NB4 (cell line): ENCODE measurements around the gene BPIFB3.

Source experiments
- DNase-seq: peaks from one replicate; pipeline ENCODE4 v3.0.0; 2010; ENCODE audit warnings: low read depth
- H3K4me3 ChIP-seq: one replicate; pipeline ENCODE4 v1.5.1; 2011; ENCODE audit warnings: mild to moderate bottlenecking, low read depth, low read length, moderate library complexity
- MYC ChIP-seq: IDR thresholded peaks from 2 replicates; pipeline ENCODE4 v1.6.1; 2011; ENCODE audit warnings: low read depth, low read length
- POLR2A ChIP-seq: IDR thresholded peaks from 2 replicates; pipeline ENCODE4 v1.6.1; 2011; ENCODE audit warnings: mild to moderate bottlenecking; ENCODE audit not compliant: insufficient read length; ENCODE audit errors: extremely low read depth
- TF ChIP-seq, protein P1 (sequence below): IDR thresholded peaks from one replicate; pipeline ENCODE4 v1.5.1; 2012; ENCODE audit warnings: low read depth, low read length
- TF ChIP-seq, protein P2 (sequence below): IDR thresholded peaks from 2 replicates; pipeline ENCODE4 v1.6.1; 2011; ENCODE audit warnings: low read depth, low read length

Gene BPIFB3

DNA sequence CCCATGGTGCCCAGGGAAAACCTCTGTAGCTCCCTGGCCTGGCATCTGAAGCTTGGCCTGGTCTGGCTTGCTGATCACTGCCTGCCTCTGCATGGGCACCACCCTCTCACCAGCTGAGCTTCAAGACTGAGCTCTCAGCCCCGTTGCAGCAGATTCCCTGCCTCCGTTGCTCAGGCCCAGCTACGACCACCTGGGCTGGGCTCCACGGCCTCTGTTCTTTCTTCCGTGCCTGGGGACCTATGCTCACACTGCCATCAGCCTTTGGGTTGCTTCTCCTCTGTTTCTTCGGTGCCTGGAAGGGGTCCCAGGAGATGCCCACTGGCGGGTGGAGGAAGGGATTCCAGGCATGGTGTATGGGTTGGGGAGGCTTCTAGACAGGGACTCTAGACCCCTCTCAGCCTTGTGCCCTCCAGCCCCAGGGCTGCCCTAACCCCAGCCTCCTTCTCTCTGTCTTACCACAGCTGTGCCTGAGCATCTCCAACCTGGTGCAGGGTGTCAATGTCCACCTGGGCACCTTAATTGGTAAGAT lies 37.1 kb upstream of the BPIFB3 start:
- DNase-seq = no peak
- H3K4me3 ChIP-seq = no peak overlapping the region
- TF ChIP-seq MYC (no peak), POLR2A (no peak)
- TF ChIP-seq, protein P1, sequence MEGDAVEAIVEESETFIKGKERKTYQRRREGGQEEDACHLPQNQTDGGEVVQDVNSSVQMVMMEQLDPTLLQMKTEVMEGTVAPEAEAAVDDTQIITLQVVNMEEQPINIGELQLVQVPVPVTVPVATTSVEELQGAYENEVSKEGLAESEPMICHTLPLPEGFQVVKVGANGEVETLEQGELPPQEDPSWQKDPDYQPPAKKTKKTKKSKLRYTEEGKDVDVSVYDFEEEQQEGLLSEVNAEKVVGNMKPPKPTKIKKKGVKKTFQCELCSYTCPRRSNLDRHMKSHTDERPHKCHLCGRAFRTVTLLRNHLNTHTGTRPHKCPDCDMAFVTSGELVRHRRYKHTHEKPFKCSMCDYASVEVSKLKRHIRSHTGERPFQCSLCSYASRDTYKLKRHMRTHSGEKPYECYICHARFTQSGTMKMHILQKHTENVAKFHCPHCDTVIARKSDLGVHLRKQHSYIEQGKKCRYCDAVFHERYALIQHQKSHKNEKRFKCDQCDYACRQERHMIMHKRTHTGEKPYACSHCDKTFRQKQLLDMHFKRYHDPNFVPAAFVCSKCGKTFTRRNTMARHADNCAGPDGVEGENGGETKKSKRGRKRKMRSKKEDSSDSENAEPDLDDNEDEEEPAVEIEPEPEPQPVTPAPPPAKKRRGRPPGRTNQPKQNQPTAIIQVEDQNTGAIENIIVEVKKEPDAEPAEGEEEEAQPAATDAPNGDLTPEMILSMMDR = no peak
- TF ChIP-seq, protein P2, sequence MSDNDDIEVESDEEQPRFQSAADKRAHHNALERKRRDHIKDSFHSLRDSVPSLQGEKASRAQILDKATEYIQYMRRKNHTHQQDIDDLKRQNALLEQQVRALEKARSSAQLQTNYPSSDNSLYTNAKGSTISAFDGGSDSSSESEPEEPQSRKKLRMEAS = no peak

DNA sequence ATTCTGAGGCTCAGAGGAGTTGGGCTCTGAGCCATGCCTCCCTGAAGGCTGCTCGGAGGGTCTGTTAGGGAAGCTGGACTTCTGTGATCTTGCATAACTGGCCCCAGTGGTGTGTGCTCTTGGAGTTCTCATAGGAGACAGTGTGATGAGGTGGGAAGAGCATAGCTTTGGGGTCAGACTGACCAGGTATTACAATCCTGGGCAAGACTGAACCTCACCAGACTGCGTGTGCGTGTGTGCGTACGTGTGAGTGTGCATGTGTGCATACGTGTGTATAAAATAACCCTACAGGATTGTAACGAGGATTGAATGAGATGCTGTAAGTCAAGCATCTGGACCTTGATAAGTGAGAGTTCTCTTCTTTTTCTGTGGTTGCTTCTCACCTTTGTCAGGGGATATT lies 36.2 kb upstream of the BPIFB3 start:
- H3K4me3 ChIP-seq = no peak overlapping the region
- TF ChIP-seq POLR2A (no peak), MYC (no peak)
- TF ChIP-seq, protein P2 = no peak
- TF ChIP-seq, protein P1 = no peak
- no peak for DNase-seq

DNA sequence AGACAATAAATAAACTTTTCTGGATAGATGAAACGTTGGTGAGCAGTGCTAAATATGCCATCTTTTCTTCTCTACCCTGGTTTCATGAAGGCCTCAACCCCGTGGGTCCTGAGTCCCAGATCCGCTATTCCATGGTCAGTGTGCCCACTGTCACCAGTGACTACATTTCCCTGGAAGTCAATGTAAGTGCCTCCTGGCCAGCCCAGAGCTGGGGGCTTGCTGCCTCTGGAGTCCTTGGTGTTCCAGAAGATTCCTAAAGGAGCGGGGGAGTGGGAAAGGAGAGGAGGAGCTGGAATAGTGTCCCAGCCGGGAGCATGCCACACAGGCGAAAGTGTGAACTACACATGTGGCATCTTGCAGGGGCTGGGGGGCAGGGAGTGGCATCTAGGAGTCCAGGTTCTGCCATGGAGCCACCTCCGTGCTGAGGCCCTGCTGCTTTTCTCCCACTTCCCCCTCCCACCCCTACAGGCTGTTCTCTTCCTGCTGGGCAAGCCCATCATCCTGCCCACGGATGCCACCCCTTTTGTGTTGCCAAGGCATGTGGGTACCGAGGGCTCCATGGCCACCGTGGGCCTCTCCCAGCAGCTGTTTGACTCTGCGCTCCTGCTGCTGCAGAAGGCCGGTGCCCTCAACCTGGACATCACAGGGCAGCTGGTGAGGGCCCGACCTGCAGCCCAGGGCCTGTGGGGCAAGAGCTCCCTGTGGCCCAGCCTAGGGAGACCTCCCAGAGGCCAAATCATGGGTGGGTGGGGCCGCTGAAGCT lies 35.4 kb upstream of the BPIFB3 start:
- TF ChIP-seq MYC (no peak), POLR2A (no peak)
- TF ChIP-seq, protein P2 = no peak
- TF ChIP-seq, protein P1 = no peak

DNA sequence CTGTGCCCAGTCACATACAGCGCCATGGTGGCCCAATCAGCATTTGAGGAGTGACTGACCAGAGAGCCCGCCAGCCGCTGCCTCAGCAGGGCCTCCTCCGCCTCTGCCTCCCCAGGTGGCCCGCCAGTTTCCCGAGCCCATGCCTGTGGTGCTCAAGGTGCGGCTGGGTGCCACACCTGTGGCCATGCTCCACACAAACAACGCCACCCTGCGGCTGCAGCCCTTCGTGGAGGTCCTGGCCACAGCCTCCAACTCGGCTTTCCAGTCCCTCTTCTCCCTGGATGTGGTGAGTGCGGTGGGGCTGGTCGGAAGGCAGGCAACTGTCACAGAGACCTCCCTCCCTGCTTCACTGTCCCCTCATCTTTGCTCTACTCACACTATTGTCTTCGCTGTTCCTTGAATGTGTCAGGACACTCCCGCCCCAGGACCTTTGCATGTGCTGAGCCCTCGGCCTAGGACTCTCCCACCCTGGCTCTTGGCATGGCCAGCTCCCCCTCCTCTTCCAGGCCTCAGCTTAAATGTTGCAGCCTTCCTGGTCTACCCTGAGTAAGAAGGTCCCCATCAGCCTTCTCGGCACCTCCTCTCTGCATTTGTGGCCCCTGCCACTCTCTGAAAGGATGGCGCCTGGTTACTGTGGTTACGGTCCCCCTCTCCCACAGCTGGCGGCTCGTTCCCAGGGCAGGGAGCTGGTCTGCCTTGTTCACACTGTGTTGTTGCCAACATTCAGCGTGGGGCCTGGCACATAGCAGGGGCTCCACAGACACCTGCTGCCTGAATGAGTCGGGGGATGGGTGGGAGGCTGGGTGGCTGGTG lies 34.0 kb upstream of the BPIFB3 start:
- TF ChIP-seq, protein P1 = no peak
- TF ChIP-seq POLR2A (no peak), MYC (no peak)
- TF ChIP-seq, protein P2 = no peak
- no peak overlapping the region for H3K4me3 ChIP-seq
- no peak for DNase-seq

More for the DNA sequence above, 35.4 kb upstream of the BPIFB3 start:
- no peak for DNase-seq
- no peak overlapping the region for H3K4me3 ChIP-seq

DNA sequence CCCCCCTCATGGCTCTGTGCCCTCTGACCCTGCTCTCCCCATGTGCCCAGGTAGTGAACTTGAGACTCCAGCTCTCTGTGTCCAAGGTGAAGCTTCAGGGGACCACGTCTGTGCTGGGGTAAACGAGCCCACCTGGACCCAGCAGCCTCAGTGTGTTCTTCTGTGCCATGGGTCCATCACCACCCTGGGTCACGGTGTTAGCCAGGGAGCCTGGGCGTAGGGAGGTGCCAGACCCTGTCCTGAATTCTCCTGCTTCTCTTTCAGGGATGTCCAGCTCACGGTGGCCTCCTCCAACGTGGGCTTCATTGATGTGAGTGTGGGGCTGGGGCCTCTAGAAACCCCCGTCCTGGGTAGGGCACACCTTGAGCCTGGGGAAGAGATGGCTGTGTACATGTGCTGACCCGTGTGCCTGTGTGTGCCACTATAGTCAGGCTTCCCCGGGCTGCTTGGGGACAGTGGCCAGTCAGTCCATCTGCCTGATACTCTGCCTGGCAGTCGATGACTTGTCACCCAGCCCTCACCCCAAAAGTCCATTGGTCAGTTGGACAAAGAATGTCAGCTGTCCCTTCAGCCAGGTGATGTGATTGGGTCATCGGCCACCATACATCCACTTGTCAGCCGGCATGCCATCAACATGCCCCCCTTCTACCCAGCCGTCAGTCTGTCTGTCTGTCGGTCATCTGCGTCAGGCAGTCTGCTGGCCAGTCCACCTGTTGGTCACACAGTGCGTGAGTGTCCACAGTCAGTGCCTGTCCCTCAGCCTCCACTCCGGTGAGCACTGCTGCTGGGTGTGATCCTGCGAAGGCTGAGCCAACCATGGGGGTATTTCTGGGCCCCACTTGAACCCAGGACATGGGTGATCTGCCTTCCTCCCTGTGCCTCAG lies 33.2 kb upstream of the BPIFB3 start:
- TF ChIP-seq, protein P2 = no peak
- TF ChIP-seq POLR2A (no peak), MYC (no peak)
- TF ChIP-seq, protein P1 = no peak
- H3K4me3 ChIP-seq = no peak overlapping the region
- no peak for DNase-seq
